Stimulated activated naive CD8-positive, alpha-beta T cell treated with anti-CD3 and anti-CD28 coated beads, Interleukin-15, amount 100 ng/mL, for 72 hours (primary cell): ENCODE measurements around the gene CFAP61.
"Not testable (repeated sequence)": the region's sequence is repeated elsewhere in the genome, so short reads cannot be mapped to it uniquely, and the experiment has no call there.

Source experiments
- ATAC-seq: fragments of 150-1000 bp; cut with Tn5 transposase; 2 replicates; pipeline ENCODE4 v1.10.0; 2021; ENCODE audit warnings: mild to moderate bottlenecking, moderate library complexity
- DNase-seq, 2 donors: peaks; one replicate each; pipeline ENCODE4 v3.0.0; 2021 to 2022
- H3K27ac Mint-ChIP-seq, 2 donors: one replicate each; pipeline ENCODE4 v1.8.0; 2022; ENCODE audit warnings: mild to moderate bottlenecking in 2 of 2, mixed read lengths in 2 of 2, moderate library complexity in 2 of 2
- H3K27me3 Mint-ChIP-seq: one replicate; pipeline ENCODE4 v1.8.0; 2022; ENCODE audit warnings: mixed read lengths
- H3K4me1 Mint-ChIP-seq: one replicate; pipeline ENCODE4 v1.8.0; 2022; ENCODE audit warnings: mild to moderate bottlenecking, mixed read lengths
- H3K4me3 Mint-ChIP-seq, 2 donors: one replicate each; pipeline ENCODE4 v1.8.0; 2022; ENCODE audit warnings: mild to moderate bottlenecking in 2 of 2, mixed read lengths in 2 of 2, moderate library complexity in 1 of 2
- H3K9me3 Mint-ChIP-seq, 2 donors: one replicate each; pipeline ENCODE4 v1.8.0; 2022; ENCODE audit warnings: mixed read lengths in 2 of 2

Gene CFAP61

GRCh38 chr20:20052074-20052970 lies at the start of gene CFAP61, which contains the start of gene CRNKL1:
TSS of gene CFAP61 (plus strand) at chr20:20052532. CDS start at chr20:20056654, 4,122 bp downstream.
TSS of gene CRNKL1 (minus strand) at chr20:20052466. CDS start at chr20:20052342, 124 bp downstream.
- DNase-seq (peak; percentile 95 to 98), ATAC-seq (peak; percentile 98)
- Mint-ChIP-seq H3K9me3 (no peaks in the 10 kb centered on the region), H3K27ac (peak within 1 kb of the TSS; percentile 98 to 99), H3K4me3 (peak within 1 kb of the TSS; percentile 97 to 99), H3K27me3 (no peaks in the 10 kb centered on the region), H3K4me1 (peaks cover 13% of the 10 kb centered on the region)

GRCh38 chr20:20003031-20003954 lies 49.0 kb upstream of the CFAP61 start:
- Mint-ChIP-seq H3K9me3 (no peaks in the 10 kb centered on the region), H3K27ac (peak overlapping the region; percentile 10 to 35), H3K4me3 (peak overlapping the region; percentile 76), H3K27me3 (peaks cover 39% of the 10 kb centered on the region), H3K4me1 (peaks cover 33% of the 10 kb centered on the region)
- ATAC-seq (peak; percentile 90), DNase-seq (peak; percentile 25 to 36)

- not testable (repeated sequence) for ATAC-seq, H3K9me3 Mint-ChIP-seq, DNase-seq
- H3K27me3 Mint-ChIP-seq, result peaks cover 34% of the 10 kb centered on the region
- peak overlapping the region; percentile 76 for H3K4me3 Mint-ChIP-seq
- peaks cover 33% of the 10 kb centered on the region for H3K4me1 Mint-ChIP-seq
- peak overlapping the region; percentile 10 to 23 for H3K27ac Mint-ChIP-seq
Observed at GRCh38 chr20:20003955-20004322, 48.4 kb upstream of the CFAP61 start.

- DNase-seq (no peak), ATAC-seq (no peak)
- Mint-ChIP-seq H3K4me1 (peaks cover 26% of the 10 kb centered on the region), H3K9me3 (no peaks in the 10 kb centered on the region), H3K27me3 (peaks cover 35% of the 10 kb centered on the region), H3K27ac (no peak overlapping the region), H3K4me3 (no peak overlapping the region)
Observed at GRCh38 chr20:20005342-20005741, 47.0 kb upstream of the CFAP61 start.

GRCh38 chr20:20009784-20010253 lies 42.5 kb upstream of the CFAP61 start:
- DNase-seq (no peak), ATAC-seq (no peak)
- no peak overlapping the region for H3K27ac Mint-ChIP-seq
- peaks cover 5% of the 10 kb centered on the region for H3K4me1 Mint-ChIP-seq
- no peak overlapping the region for H3K4me3 Mint-ChIP-seq
- H3K27me3 Mint-ChIP-seq, result peaks cover 9% of the 10 kb centered on the region
- H3K9me3 Mint-ChIP-seq, result no peaks in the 10 kb centered on the region

- DNase-seq (no peak), ATAC-seq (no peak)
- H3K9me3 Mint-ChIP-seq, result no peaks in the 10 kb centered on the region
- no peak overlapping the region for H3K4me3 Mint-ChIP-seq
- H3K4me1 Mint-ChIP-seq, result peaks cover 6% of the 10 kb centered on the region
- peak overlapping the region in 1 of 2 donors; percentile 4 for H3K27ac Mint-ChIP-seq
- peaks cover 9% of the 10 kb centered on the region for H3K27me3 Mint-ChIP-seq
Observed at GRCh38 chr20:20010639-20011500, 41.5 kb upstream of the CFAP61 start.

GRCh38 chr20:20012541-20012940 lies 39.8 kb upstream of the CFAP61 start:
- Mint-ChIP-seq H3K27me3 (peaks cover 9% of the 10 kb centered on the region), H3K4me3 (no peak overlapping the region), H3K4me1 (peaks cover 13% of the 10 kb centered on the region), H3K27ac (peak overlapping the region in 1 of 2 donors; percentile 15), H3K9me3 (no peaks in the 10 kb centered on the region)
- no peak for DNase-seq
- no peak for ATAC-seq

- peak overlapping the region in 1 of 2 donors; percentile 59 for H3K27ac Mint-ChIP-seq
- no peaks in the 10 kb centered on the region for H3K9me3 Mint-ChIP-seq
- peaks cover 6% of the 10 kb centered on the region for H3K27me3 Mint-ChIP-seq
- DNase-seq (no peak), ATAC-seq (no peak)
- no peak overlapping the region for H3K4me3 Mint-ChIP-seq
- peaks cover 32% of the 10 kb centered on the region for H3K4me1 Mint-ChIP-seq
Observed at GRCh38 chr20:20014659-20015058, 37.7 kb upstream of the CFAP61 start.

GRCh38 chr20:20017001-20017843 lies 35.1 kb upstream of the CFAP61 start, which contains the start of gene NAA20:
TSS of gene NAA20 (plus strand) at chr20:20017362. CDS start at chr20:20017397, 35 bp downstream.
- ATAC-seq (peak; percentile 99), DNase-seq (peak; percentile 88 to 93)
- peaks cover 57% of the 10 kb centered on the region for H3K4me1 Mint-ChIP-seq
- peak within 1 kb of the TSS; percentile 96 to 97 for H3K4me3 Mint-ChIP-seq
- no peaks in the 10 kb centered on the region for H3K9me3 Mint-ChIP-seq
- no peaks in the 10 kb centered on the region for H3K27me3 Mint-ChIP-seq
- peak within 1 kb of the TSS; percentile 94 to 95 for H3K27ac Mint-ChIP-seq

GRCh38 chr20:20017844-20018185 lies 34.5 kb upstream of the CFAP61 start:
- DNase-seq, result peak; percentile 10 to 20
- Mint-ChIP-seq H3K27ac (peak overlapping the region; percentile 89 to 95), H3K4me3 (peak overlapping the region; percentile 96 to 97), H3K27me3 (no peaks in the 10 kb centered on the region), H3K4me1 (peaks cover 63% of the 10 kb centered on the region), H3K9me3 (no peaks in the 10 kb centered on the region)
- peak; percentile 35 for ATAC-seq

GRCh38 chr20:20018366-20018765 lies 34.0 kb upstream of the CFAP61 start:
- H3K27me3 Mint-ChIP-seq, result no peaks in the 10 kb centered on the region
- peak overlapping the region; percentile 96 to 97 for H3K4me3 Mint-ChIP-seq
- peak overlapping the region; percentile 88 to 95 for H3K27ac Mint-ChIP-seq
- H3K9me3 Mint-ChIP-seq, result no peaks in the 10 kb centered on the region
- no peak for DNase-seq
- peaks cover 65% of the 10 kb centered on the region for H3K4me1 Mint-ChIP-seq
- ATAC-seq, result no peak

- H3K4me3 Mint-ChIP-seq, result peak overlapping the region; percentile 96 to 97
- H3K4me1 Mint-ChIP-seq, result peaks cover 67% of the 10 kb centered on the region
- H3K27ac Mint-ChIP-seq, result peak overlapping the region; percentile 54 to 92
- DNase-seq (no peak), ATAC-seq (no peak)
- no peaks in the 10 kb centered on the region for H3K9me3 Mint-ChIP-seq
- H3K27me3 Mint-ChIP-seq, result no peaks in the 10 kb centered on the region
Observed at GRCh38 chr20:20019123-20019522, 33.2 kb upstream of the CFAP61 start.

GRCh38 chr20:20020908-20021307 lies 31.4 kb upstream of the CFAP61 start:
- Mint-ChIP-seq H3K9me3 (no peaks in the 10 kb centered on the region), H3K4me3 (peak overlapping the region; percentile 82 to 97), H3K27me3 (no peaks in the 10 kb centered on the region), H3K27ac (peak overlapping the region; percentile 92 to 94), H3K4me1 (peaks cover 66% of the 10 kb centered on the region)
- no peak for DNase-seq
- ATAC-seq, result no peak

GRCh38 chr20:20021835-20022234 lies 30.5 kb upstream of the CFAP61 start:
- Mint-ChIP-seq H3K4me1 (peaks cover 62% of the 10 kb centered on the region), H3K4me3 (peak overlapping the region; percentile 45 to 58)
- no peak for ATAC-seq

More at GRCh38 chr20:20021835-20022234, 30.5 kb upstream of the CFAP61 start:
- Mint-ChIP-seq H3K27ac (peak overlapping the region; percentile 50), H3K9me3 (no peaks in the 10 kb centered on the region), H3K27me3 (no peaks in the 10 kb centered on the region)
- DNase-seq, result no peak
